Rectal smooth muscle tissue (tissue), 1 donor: ENCODE data around the gene DCX.

Experiments
- H3K27ac ChIP-seq: one replicate; pipeline ENCODE4 v1.7.0; 2013; ENCODE audit warnings: low read depth, low read length, inconsistent platforms
- H3K27me3 ChIP-seq: one replicate; pipeline ENCODE4 v1.7.0; 2013; ENCODE audit warnings: low read length; ENCODE audit not compliant: control insufficient read depth, insufficient read depth
- H3K36me3 ChIP-seq: one replicate; pipeline ENCODE4 v1.7.0; 2013; ENCODE audit warnings: low read length; ENCODE audit not compliant: control insufficient read depth, insufficient read depth
- H3K4me1 ChIP-seq: one replicate; pipeline ENCODE4 v1.7.0; 2013; ENCODE audit warnings: low read length; ENCODE audit not compliant: control insufficient read depth, insufficient read depth
- H3K4me3 ChIP-seq: one replicate; pipeline ENCODE4 v1.7.0; 2013; ENCODE audit warnings: low read length
- H3K9ac ChIP-seq: one replicate; pipeline ENCODE4 v1.7.0; 2013; ENCODE audit warnings: low read length

The DCX gene

GRCh38 chrX:111284631-111285293, 127.2 kb downstream of the DCX start:
- no peak overlapping the region for H3K9ac ChIP-seq
- no peak overlapping the region for H3K4me3 ChIP-seq
- no peaks in the 10 kb centered on the region for H3K36me3 ChIP-seq
- no peaks in the 10 kb centered on the region for H3K27me3 ChIP-seq
- no peaks in the 10 kb centered on the region for H3K4me1 ChIP-seq
- H3K27ac ChIP-seq, result no peak overlapping the region

- no peak overlapping the region for H3K9ac ChIP-seq
- H3K27ac ChIP-seq, result no peak overlapping the region
- H3K4me1 ChIP-seq, result no peaks in the 10 kb centered on the region
- no peaks in the 10 kb centered on the region for H3K36me3 ChIP-seq
- no peaks in the 10 kb centered on the region for H3K27me3 ChIP-seq
- H3K4me3 ChIP-seq, result no peak overlapping the region
These were observed 128.5 kb downstream of the DCX start for GRCh38 chrX:111283446-111283845.

GRCh38 chrX:111282991-111283390, 129.0 kb downstream of the DCX start:
- Histone ChIP-seq H3K27me3 (no peaks in the 10 kb centered on the region), H3K36me3 (no peaks in the 10 kb centered on the region), H3K4me1 (no peaks in the 10 kb centered on the region), H3K9ac (no peak overlapping the region), H3K27ac (no peak overlapping the region), H3K4me3 (no peak overlapping the region)

GRCh38 chrX:111282139-111282538, 129.9 kb downstream of the DCX start:
- no peak overlapping the region for H3K27ac ChIP-seq
- no peaks in the 10 kb centered on the region for H3K27me3 ChIP-seq

GRCh38 chrX:111270339-111270738, 141.7 kb downstream of the DCX start, which contains the start of gene CAPN6:
Gene CAPN6 (minus strand): TSS chrX:111270483. CDS start chrX:111263936, 6,547 bp downstream.
- Histone ChIP-seq H3K36me3 (no peaks in the 10 kb centered on the region), H3K4me3 (no peak within 1 kb of the TSS), H3K4me1 (no peaks in the 10 kb centered on the region), H3K27ac (no peak within 1 kb of the TSS), H3K9ac (no peak within 1 kb of the TSS), H3K27me3 (no peaks in the 10 kb centered on the region)

More at GRCh38 chrX:111282139-111282538, 129.9 kb downstream of the DCX start:
- Histone ChIP-seq H3K36me3 (no peaks in the 10 kb centered on the region), H3K4me1 (no peaks in the 10 kb centered on the region), H3K4me3 (no peak overlapping the region), H3K9ac (no peak overlapping the region)

GRCh38 chrX:111268506-111268905, 143.5 kb downstream of the DCX start:
- Histone ChIP-seq H3K36me3 (no peaks in the 10 kb centered on the region), H3K4me1 (no peaks in the 10 kb centered on the region), H3K9ac (no peak overlapping the region), H3K27me3 (no peaks in the 10 kb centered on the region), H3K27ac (no peak overlapping the region), H3K4me3 (no peak overlapping the region)

GRCh38 chrX:111265486-111265885, 146.5 kb downstream of the DCX start:
- Histone ChIP-seq H3K4me1 (no peaks in the 10 kb centered on the region), H3K9ac (no peak overlapping the region), H3K27ac (no peak overlapping the region), H3K4me3 (no peak overlapping the region), H3K27me3 (no peaks in the 10 kb centered on the region), H3K36me3 (no peaks in the 10 kb centered on the region)

- no peaks in the 10 kb centered on the region for H3K4me1 ChIP-seq
- no peaks in the 10 kb centered on the region for H3K36me3 ChIP-seq
- no peak overlapping the region for H3K27ac ChIP-seq
- no peak overlapping the region for H3K4me3 ChIP-seq
- no peaks in the 10 kb centered on the region for H3K27me3 ChIP-seq
- H3K9ac ChIP-seq, result no peak overlapping the region
These were observed 147.6 kb downstream of the DCX start for GRCh38 chrX:111264385-111264784.

GRCh38 chrX:111262086-111262485, 149.9 kb downstream of the DCX start:
- Histone ChIP-seq H3K36me3 (no peaks in the 10 kb centered on the region), H3K4me1 (no peaks in the 10 kb centered on the region), H3K9ac (no peak overlapping the region), H3K27ac (no peak overlapping the region), H3K4me3 (no peak overlapping the region), H3K27me3 (no peaks in the 10 kb centered on the region)

- Histone ChIP-seq H3K4me3 (no peak overlapping the region), H3K9ac (no peak overlapping the region), H3K27me3 (no peaks in the 10 kb centered on the region), H3K27ac (no peak overlapping the region), H3K4me1 (no peaks in the 10 kb centered on the region), H3K36me3 (no peaks in the 10 kb centered on the region)
These were observed 151.5 kb downstream of the DCX start for GRCh38 chrX:111260451-111260850.

- Histone ChIP-seq H3K4me1 (no peaks in the 10 kb centered on the region), H3K27me3 (no peaks in the 10 kb centered on the region), H3K9ac (no peak overlapping the region)
These were observed 152.4 kb downstream of the DCX start for GRCh38 chrX:111259559-111259958.

GRCh38 chrX:111257733-111258132, 154.3 kb downstream of the DCX start:
- no peaks in the 10 kb centered on the region for H3K27me3 ChIP-seq
- H3K4me1 ChIP-seq, result no peaks in the 10 kb centered on the region

More at GRCh38 chrX:111259559-111259958, 152.4 kb downstream of the DCX start:
- H3K27ac ChIP-seq, result no peak overlapping the region
- no peak overlapping the region for H3K4me3 ChIP-seq
- no peaks in the 10 kb centered on the region for H3K36me3 ChIP-seq

More at GRCh38 chrX:111257733-111258132, 154.3 kb downstream of the DCX start:
- Histone ChIP-seq H3K36me3 (no peaks in the 10 kb centered on the region), H3K27ac (no peak overlapping the region), H3K9ac (no peak overlapping the region), H3K4me3 (no peak overlapping the region)
